Parathyroid adenoma (tissue), 2 donors: ENCODE data around the gene TAGLN.

ENCODE experiments used
- H2AFZ ChIP-seq: fragments of 300-600 bp; sonication (generic); one replicate; pipeline ENCODE4 v1.7.0; 2017; ENCODE audit warnings: antibody characterized with exemption, mild to moderate bottlenecking
- H3K27ac ChIP-seq: fragments of 300-600 bp; sonication (generic); one replicate; pipeline ENCODE4 v1.7.0; 2017
- H3K27me3 ChIP-seq: fragments of 300-600 bp; sonication (generic); one replicate; pipeline ENCODE4 v1.7.0; 2017; ENCODE audit warnings: low read length; ENCODE audit not compliant: control insufficient read depth, insufficient read depth
- H3K36me3 ChIP-seq: fragments of 300-600 bp; sonication (generic); one replicate; pipeline ENCODE4 v1.7.0; 2017; ENCODE audit warnings: low read length; ENCODE audit not compliant: control insufficient read depth, insufficient read depth
- H3K4me1 ChIP-seq: fragments of 300-600 bp; sonication (generic); one replicate; pipeline ENCODE4 v1.7.0; 2017; ENCODE audit warnings: control low read depth
- H3K4me2 ChIP-seq: fragments of 300-600 bp; sonication (generic); one replicate; pipeline ENCODE4 v1.7.0; 2017; ENCODE audit warnings: low read length
- H3K4me3 ChIP-seq: fragments of 300-600 bp; sonication (generic); one replicate; pipeline ENCODE4 v1.7.0; 2017; ENCODE audit warnings: low read depth, low read length
- H3K79me2 ChIP-seq: fragments of 300-600 bp; sonication (generic); one replicate; pipeline ENCODE4 v1.7.0; 2017; ENCODE audit warnings: control low read depth
- H3K9ac ChIP-seq: fragments of 300-600 bp; sonication (generic); one replicate; pipeline ENCODE4 v1.7.0; 2017; ENCODE audit warnings: mild to moderate bottlenecking
- H3K9me3 ChIP-seq: fragments of 300-600 bp; sonication (generic); one replicate; pipeline ENCODE4 v1.7.0; 2017; ENCODE audit warnings: low read length; ENCODE audit not compliant: control insufficient read depth
- TF ChIP-seq, protein P1 (sequence below): fragments of 300-600 bp; sonication (generic); IDR thresholded peaks from one replicate; pipeline ENCODE4 v1.7.0; 2017; ENCODE audit warnings: antibody characterized with exemption, mild to moderate bottlenecking
- donor health status: primary hyperparathyroidism.

The TAGLN gene

DNA sequence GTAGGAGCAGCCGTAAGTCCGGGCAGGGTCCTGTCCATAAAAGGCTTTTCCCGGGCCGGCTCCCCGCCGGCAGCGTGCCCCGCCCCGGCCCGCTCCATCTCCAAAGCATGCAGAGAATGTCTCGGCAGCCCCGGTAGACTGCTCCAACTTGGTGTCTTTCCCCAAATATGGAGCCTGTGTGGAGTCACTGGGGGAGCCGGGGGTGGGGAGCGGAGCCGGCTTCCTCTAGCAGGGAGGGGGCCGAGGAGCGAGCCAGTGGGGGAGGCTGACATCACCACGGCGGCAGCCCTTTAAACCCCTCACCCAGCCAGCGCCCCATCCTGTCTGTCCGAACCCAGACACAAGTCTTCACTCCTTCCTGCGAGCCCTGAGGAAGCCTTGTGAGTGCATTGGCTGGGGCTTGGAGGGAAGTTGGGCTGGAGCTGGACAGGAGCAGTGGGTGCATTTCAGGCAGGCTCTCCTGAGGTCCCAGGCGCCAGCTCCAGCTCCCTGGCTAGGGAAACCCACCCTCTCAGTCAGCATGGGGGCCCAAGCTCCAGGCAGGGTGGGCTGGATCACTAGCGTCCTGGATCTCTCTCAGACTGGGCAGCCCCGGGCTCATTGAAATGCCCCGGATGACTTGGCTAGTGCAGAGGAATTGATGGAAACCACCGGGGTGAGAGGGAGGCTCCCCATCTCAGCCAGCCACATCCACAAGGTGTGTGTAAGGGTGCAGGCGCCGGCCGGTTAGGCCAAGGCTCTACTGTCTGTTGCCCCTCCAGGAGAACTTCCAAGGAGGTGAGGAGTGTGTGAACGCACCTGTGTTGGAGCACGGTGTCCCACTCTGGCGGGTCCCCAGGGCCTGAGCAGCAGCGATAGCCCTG lies at the start of gene TAGLN:
TSS of gene TAGLN (plus strand) at position 318 of the 863 bp plus-strand sequence. CDS start 3,644 bp downstream, outside the sequence.
- no peaks in the 10 kb centered on the region for H3K79me2 ChIP-seq
- H3K4me2 ChIP-seq: no peak within 1 kb of the TSS
- H3K27ac ChIP-seq: peak within 1 kb of the TSS; percentile 39
- no peak within 1 kb of the TSS for H2AFZ ChIP-seq
- TF ChIP-seq, protein P1, sequence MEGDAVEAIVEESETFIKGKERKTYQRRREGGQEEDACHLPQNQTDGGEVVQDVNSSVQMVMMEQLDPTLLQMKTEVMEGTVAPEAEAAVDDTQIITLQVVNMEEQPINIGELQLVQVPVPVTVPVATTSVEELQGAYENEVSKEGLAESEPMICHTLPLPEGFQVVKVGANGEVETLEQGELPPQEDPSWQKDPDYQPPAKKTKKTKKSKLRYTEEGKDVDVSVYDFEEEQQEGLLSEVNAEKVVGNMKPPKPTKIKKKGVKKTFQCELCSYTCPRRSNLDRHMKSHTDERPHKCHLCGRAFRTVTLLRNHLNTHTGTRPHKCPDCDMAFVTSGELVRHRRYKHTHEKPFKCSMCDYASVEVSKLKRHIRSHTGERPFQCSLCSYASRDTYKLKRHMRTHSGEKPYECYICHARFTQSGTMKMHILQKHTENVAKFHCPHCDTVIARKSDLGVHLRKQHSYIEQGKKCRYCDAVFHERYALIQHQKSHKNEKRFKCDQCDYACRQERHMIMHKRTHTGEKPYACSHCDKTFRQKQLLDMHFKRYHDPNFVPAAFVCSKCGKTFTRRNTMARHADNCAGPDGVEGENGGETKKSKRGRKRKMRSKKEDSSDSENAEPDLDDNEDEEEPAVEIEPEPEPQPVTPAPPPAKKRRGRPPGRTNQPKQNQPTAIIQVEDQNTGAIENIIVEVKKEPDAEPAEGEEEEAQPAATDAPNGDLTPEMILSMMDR: no peak
- peak within 1 kb of the TSS; percentile 27 for H3K4me3 ChIP-seq
- H3K4me1 ChIP-seq: no peaks in the 10 kb centered on the region
- H3K27me3 ChIP-seq: no peaks in the 10 kb centered on the region
- no peaks in the 10 kb centered on the region for H3K9me3 ChIP-seq
- no peak within 1 kb of the TSS for H3K9ac ChIP-seq
- no peaks in the 10 kb centered on the region for H3K36me3 ChIP-seq

DNA sequence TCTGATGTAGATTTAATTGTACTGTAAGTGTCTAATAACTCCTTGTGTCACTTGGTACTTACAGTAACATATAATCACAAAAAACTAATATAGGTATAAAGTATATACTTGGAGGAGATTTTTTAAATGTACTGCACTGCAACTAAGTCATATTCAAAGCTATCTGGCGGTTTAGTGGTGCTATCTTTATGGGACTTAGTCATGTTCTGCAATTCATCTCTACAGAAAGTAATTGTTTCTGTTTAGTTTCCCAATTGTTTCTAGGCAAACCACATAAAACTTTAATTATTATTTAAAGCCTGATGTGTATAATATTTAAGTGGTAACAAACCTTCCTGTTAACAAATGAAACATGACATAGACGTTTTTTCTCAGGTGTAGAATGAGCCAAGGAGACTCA lies 47.1 kb upstream of the TAGLN start:
- Histone ChIP-seq H3K79me2 (peaks cover 36% of the 10 kb centered on the region), H3K4me2 (no peak overlapping the region), H3K4me1 (no peaks in the 10 kb centered on the region), H3K4me3 (no peak overlapping the region), H3K9me3 (no peaks in the 10 kb centered on the region), H3K27me3 (no peaks in the 10 kb centered on the region), H3K9ac (no peak overlapping the region), H2AFZ (no peak overlapping the region), H3K27ac (no peak overlapping the region), H3K36me3 (no peaks in the 10 kb centered on the region)
- TF ChIP-seq, protein P1: no peak

- Histone ChIP-seq H3K4me1 (no peaks in the 10 kb centered on the region), H2AFZ (no peak overlapping the region), H3K4me2 (no peak overlapping the region), H3K36me3 (no peaks in the 10 kb centered on the region), H3K9me3 (no peaks in the 10 kb centered on the region), H3K9ac (no peak overlapping the region), H3K27me3 (no peaks in the 10 kb centered on the region), H3K4me3 (no peak overlapping the region), H3K27ac (no peak overlapping the region), H3K79me2 (peaks cover 32% of the 10 kb centered on the region)
- TF ChIP-seq, protein P1: no peak
These were observed 44.7 kb upstream of the TAGLN start for GRCh38 chr11:117154468-117154867.

GRCh38 chr11:117157507-117157906 lies 41.7 kb upstream of the TAGLN start:
- no peaks in the 10 kb centered on the region for H3K9me3 ChIP-seq
- no peak overlapping the region for H3K4me3 ChIP-seq
- no peaks in the 10 kb centered on the region for H3K4me1 ChIP-seq
- no peak overlapping the region for H3K9ac ChIP-seq
- H3K27ac ChIP-seq: no peak overlapping the region
- peaks cover 15% of the 10 kb centered on the region for H3K79me2 ChIP-seq
- H3K27me3 ChIP-seq: no peaks in the 10 kb centered on the region
- no peaks in the 10 kb centered on the region for H3K36me3 ChIP-seq
- no peak overlapping the region for H2AFZ ChIP-seq
- H3K4me2 ChIP-seq: no peak overlapping the region
- TF ChIP-seq, protein P1: no peak

- Histone ChIP-seq H3K36me3 (no peaks in the 10 kb centered on the region), H3K9ac (no peak overlapping the region)
These were observed 39.3 kb upstream of the TAGLN start for GRCh38 chr11:117159892-117160291.

More at GRCh38 chr11:117159892-117160291, 39.3 kb upstream of the TAGLN start:
- no peak overlapping the region for H3K4me2 ChIP-seq
- peaks cover 3% of the 10 kb centered on the region for H3K79me2 ChIP-seq
- no peak overlapping the region for H3K27ac ChIP-seq
- H3K4me1 ChIP-seq: no peaks in the 10 kb centered on the region
- H2AFZ ChIP-seq: no peak overlapping the region
- H3K9me3 ChIP-seq: no peaks in the 10 kb centered on the region
- no peak overlapping the region for H3K4me3 ChIP-seq
- no peaks in the 10 kb centered on the region for H3K27me3 ChIP-seq
- TF ChIP-seq, protein P1: no peak
